HuH-7.5 (cell line): ENCODE data around the gene FRMD3.

Source experiments
- DNase-seq: peaks from one replicate; pipeline ENCODE4 v3.0.0; 2011; ENCODE audit warnings: low spot score

FRMD3 gene

DNA sequence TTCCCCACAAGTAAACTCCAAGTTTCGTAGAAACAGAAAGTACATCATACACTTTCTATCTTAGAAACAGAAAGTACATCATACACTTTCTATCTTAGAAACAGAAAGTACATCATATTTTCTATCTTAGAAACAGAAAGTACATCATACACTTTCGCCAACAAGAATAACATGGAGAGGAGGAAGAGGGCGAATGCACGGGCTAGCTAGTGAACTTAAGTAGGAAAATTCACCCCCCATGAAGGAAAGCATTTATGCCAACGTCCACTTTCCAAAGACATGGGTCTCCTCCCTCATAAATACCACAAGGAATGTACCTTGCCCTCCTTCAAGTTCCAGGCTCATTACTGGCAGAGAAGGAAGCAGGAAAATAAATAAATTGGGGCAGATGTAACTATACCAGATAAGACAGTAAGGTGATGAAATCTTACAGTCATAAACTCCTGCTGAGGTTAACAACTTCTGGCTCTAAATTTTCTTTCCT is 64.7 kb downstream of the FRMD3 start:
- no peak for DNase-seq

DNA sequence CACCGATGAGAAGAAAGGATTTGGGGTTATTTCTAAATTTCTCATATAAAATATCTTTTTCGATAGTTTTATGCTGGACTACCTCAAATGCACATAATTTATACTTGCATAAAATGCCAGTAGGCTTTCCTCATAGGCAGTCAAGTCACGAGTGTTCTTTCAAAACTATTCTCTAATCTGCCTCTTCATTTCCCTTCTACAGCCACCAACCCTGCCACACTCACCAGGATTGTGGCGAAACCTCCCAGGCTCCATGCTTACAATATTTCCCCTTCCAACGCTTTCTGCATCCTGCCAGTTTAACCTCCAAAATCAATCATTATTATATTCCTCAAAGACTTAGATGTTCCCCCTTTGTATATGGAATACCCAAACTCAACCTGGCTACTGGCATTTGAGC is 65.4 kb downstream of the FRMD3 start:
- no peak for DNase-seq

DNA sequence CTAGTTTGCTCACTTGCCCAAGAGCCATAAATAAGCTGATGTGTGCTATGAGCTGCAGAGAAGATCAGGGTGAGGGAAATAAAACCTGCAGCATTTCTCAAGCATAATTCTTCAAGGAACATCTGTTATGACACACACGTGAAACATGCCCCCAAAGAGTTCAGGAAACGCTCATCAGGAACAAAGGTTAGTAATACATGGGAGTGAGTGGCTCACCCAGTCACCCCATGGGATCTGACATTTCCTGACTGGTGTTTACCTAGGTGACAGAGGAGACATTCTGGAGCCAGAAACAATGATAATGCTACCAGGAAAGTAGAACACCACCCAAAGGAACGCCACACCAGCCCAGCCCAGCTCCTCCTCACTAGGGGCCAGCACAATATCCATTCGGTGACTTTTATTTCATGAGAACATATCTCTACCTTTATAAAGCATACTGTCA is 66.0 kb downstream of the FRMD3 start:
- DNase-seq, result peak; percentile 27

DNA sequence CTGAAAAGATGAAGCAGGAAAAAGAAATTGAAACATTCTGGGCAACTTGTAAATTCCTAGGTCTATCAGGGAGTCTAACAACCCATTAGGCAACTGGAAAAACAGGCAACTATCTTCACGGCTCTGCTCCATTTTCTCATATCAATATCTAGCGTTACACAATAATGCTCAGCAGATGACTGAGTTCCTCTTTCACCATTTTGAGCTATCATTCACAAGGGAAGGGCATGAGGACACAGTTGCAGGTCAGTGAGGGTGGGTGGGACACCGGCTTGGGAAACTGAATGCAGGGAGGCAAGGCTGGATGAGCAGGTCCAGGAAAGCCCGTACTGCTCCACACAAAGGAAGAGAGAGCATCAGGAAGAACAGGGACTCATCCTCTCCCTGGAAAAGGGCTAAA is 67.0 kb downstream of the FRMD3 start:
- no peak for DNase-seq

DNA sequence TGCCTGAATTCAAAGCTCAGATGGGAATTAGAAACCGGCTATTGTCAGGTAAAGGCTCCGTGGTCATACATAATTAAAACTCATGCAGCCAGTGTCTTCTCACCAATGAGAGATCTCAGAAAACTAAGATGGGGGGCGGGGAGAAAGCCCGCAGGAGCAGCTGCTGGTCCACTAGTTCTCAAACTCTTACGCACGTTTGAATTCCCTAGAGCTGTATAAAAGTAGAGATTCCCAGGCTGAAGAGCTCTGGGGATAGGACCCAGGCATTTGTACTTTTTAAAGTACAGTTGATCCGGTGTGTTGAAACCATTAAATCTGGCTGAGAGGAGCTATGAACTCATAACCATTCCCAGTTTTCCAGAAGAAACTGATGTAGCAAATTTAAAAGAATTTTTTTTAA is 68.5 kb downstream of the FRMD3 start:
- no peak for DNase-seq

DNA sequence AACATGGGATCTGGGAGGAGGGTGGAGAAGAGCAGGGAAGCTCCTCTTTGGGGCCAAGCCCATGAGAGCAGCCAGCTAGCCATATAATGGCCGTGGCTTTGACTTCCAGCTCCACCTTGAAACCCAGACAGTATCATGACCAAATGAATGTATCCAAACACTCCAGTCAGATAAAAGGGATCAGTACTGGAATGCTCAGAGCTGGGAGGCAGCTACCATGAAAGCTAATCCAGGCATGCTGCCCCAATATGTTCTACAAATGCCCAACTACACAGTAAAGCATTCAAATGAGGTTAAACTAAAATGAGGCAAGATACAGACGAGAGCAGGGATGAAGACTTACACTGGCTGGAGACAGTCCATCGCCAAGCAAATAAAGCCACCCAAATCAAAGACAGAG is 69.4 kb downstream of the FRMD3 start:
- no peak for DNase-seq

DNA sequence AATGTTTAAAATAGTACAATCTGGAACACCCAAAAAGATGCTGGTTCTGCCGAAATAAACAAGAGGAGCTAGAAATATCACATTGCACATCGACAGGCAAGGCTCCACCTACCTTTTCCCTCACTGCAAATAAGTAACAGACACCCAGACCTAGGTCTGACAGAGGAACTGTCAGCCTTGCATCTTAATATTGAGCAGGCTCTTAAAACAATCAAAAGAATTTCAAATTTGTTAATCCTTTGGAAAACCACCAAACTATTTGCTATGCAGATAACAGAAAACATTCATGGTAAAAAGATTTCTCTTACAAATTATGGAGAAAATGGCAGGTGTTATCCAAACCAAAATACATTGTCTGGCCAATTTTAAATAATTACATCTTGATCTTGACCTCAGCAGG is 71.3 kb downstream of the FRMD3 start:
- DNase-seq, result no peak

DNA sequence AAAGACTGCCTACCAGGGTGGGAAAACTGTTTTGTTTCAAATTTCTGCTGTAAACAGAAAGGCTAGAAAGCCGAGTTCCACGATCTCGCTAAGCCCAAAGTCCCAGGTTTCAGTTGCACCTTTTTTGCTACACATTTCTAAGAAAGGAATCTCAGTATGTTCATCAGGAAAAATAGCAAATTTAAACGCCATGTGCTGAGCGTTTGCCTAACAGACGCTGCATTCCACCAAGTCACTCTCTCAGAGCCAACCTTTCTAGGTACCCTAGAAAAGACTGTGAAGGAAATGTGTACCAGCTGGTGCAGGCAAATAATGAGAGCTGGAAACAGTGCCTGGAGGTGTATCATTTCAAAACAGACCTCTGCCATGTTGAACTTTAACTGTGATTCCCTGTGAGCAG is 71.8 kb downstream of the FRMD3 start:
- no peak for DNase-seq

DNA sequence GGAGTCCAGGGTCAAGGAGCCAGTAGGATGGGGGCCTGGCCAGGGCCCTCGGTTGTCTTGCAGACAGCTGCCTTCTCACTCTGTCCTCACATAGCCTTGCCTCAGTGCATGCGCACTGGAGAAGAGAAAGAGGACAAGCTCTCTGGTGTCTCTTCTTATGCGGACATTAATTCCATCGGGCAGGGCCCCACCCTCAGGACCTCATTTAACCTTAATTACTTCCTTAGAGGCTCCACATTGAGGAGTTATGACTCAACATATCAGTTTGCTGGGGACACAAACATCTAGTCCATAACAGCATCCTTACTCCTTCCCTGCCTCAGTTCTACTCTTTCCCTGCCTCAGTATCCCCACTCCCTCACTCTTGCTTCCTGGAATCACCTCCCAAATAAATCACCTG is 78.4 kb downstream of the FRMD3 start:
- no peak for DNase-seq

DNA sequence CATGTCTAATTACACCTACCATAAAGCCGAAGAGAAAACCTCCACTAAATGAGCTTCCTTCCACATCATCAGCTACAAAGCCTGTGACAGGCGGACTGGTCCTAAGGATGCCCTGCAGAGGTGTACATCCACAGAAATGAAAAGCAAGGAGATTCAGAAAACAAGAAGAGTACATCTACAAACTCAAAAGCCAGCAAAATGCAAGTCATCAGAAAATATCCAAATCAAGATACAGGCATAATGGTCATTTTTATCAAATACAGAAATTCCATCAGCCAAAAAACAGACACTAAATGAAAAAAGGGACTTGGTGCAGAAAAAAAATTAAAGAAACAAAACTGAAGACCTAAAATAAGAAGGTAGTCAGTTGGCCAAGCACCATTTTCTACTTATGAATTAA is 79.7 kb downstream of the FRMD3 start:
- DNase-seq, result no peak

DNA sequence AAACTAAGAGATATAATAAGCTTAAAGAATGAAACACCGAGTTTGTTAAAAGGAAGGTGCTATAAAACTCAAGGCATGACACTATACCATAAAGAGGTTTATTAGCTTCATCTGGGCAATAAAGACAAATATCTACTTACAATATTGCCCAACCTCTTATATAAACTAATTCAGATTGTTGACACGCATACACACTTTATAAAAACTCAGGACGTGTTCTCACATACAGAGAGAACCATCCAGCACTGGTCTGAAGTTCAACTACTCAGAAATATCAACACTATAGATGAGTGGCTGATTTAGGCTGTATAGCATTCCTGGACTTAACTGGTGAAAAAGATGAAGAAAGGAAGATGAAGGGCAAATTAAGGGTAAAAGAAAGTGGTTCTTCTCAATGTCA is 81.2 kb downstream of the FRMD3 start:
- DNase-seq, result no peak

DNA sequence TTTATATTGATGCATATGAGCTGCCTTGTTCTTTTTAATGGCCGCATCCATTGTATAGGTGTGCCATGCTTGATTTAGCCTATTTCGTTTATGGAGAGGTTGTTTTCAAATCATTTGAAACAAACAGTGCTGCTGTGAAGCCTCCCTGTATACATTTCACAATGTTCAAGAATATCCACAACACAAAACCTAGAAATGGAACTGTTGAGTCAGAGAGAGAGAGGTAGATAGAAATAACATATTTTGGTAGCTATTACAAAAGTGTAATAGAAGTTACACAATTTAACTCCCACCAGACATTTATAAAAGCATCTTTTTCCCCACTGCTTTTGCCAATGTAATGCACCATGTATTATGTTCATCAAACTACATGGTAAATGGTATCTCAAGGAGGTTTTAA is 82.0 kb downstream of the FRMD3 start:
- no peak for DNase-seq

DNA sequence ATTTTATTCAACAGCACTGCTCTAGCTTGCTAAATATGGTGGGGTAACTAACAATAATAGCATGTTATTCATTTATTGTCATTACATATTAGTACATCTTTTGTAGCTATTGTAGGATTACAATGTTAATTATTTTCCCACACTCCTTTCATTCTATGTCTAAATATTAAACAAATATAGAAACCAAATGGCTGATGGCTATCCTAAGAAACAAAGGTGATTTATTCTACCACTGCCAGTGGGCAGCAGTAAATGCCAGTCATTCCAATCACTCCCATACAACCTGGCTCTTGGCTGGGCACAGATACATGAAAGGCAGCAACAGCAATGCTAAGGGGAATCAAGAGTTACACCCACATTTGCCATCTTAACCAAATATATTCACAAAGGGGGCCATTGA is 84.1 kb downstream of the FRMD3 start:
- no peak for DNase-seq

DNA sequence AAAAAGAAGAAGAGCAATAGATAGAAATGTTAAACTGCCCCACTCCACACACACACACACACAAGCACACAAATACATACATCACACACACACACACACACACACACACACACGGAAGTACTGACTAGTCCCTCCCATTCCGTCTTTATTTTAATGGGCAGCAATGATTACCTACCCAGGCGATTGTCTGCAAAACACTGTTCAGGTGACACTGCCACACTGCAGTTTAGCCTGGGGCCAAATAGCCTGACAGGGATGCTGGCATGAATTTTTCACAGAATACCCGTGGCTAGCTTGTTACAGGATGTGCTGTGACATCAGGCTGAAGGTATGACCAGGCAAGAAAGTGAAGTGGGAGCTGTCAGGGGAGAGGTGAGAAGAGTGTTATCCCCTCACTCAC is 86.9 kb downstream of the FRMD3 start:
- DNase-seq, result no peak

DNA sequence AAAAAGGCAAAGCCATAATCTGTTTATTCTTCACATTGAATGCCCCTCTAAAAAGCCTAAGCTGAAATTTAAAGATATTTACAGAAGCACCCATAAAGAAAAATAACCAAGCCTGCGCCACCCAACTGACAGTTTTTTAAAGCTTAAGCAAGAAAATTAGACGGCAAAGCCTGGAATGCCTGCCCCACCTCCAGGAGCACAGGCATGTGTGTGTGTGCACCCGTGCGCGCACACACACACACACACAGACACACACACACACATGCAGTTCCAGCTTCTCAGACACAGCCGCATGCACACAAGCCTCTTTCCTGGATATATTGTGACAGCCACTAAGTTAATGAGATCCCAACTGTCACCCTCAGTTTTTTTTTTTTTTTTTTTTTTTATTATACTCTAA is 88.2 kb downstream of the FRMD3 start:
- no peak for DNase-seq

DNA sequence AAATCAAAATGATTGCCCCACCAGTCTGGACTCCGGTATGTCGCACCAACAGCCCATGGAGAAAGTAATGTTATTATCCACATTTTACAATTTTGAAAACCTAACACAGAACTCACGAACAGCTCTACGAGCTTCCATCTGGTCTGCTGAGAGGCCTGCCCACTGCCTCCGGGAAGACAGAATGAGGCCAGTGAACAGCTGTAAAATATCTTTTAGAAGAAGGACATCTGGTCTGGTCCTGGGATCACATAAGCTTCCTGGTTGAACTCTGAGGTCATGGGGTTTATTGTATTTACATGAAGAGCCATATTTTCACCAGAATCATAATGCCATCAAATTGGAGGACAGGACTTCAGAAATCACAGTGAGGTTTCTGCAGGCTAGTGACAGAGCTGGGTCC is 89.0 kb downstream of the FRMD3 start:
- DNase-seq, result no peak

DNA sequence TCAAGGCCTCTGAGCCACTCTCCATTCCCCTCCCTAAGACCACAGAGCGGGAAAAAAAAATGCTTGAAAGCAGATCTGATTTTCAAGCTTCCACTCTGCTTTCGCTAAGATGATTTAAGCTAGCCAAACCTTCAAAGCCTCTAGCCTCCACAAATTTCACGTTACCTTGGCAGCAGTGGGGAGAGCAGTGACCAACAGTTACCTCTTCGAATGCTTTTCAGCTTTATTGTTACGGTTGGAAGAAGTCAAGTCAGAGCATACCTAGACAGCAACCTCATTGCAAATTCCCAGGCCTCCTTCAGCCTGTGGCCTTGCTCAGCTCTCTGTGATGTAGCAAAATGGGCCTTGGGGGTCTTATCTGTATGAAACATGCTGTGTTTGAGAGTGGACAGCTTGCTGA is 89.6 kb downstream of the FRMD3 start:
- no peak for DNase-seq

DNA sequence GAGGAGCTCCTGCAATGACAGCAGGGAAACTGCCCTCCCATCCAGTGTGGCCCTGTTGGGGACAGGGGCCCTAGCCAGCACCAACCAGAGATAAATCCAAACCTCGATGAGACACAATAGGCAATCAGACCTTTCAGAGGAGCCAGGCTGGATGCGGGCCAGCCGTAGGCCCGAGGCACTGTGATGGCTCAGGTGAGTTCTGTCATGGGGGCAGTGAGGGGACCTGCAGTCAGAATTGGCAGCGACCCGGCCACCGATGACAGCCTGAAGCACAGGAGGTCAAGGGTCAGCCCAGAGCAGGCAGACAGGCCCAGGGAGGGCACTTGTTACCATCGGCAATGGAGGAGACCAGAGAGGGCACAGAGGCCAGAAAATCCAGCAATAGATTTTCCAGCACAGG is 90.8 kb downstream of the FRMD3 start:
- DNase-seq, result no peak

DNA sequence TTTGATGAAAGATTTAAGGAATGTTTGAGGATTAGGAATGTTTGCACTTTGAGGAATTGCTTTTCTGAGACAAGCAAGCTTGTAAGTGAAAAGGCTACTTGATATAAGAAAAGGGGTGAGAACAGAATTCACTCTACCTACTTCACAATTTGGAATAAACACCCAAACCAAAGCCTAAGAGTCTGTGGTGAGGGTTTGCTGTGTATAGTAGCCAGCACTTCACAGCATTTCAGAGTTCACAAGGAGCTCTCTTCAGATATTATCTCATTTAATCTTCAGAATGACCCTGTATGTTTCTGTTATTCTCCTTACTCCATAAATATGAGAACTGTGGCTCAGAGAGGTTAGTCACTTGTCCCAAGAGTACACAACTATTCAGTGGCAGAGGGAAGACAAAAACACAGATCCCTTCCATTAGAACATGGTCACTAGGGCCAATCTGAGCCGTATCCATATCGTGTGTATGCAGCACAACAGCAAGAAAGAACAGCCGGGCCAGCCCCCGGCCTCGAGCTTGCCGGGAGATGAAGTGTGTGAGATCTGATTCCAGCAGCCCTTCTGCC is 92.4 kb downstream of the FRMD3 start:
- DNase-seq, result no peak

DNA sequence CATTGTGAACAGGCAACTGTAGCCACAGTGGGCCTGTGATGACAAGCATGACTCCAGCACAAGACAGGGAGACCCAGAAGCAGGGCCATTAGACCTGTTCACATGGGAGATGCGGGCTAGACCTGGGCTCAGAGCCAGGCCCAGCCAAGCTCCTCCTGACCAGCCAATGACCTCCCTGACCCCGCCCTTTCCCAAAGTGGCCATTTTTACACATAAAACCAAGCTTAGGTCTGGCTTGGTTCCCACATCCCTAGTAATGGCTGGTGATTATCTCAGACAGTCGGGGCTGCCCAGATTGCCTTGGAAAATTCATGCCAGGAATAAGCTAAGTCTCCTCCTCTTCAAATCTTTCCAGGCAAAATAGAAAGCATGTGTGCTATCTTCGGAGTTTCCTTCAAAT is 94.1 kb downstream of the FRMD3 start:
- DNase-seq, result no peak

DNA sequence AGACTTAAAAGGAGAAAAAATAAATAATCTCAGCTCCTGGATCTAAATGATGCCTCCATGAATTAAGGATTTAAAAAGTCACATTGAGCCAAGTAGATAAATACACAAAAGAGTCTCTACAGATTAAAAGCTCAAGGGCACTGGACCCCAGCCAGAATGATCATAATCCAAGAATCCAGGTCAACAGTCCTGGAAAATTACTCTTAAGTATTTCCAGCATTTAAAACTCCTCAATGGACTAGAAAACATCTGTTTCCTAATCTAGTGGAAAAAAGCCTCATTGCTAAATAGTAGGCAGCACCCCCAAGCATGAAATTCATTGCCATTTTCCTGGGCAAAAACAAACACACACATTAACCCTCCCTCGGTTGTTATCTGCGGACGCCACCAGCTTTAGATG is 96.8 kb downstream of the FRMD3 start:
- DNase-seq, result no peak

DNA sequence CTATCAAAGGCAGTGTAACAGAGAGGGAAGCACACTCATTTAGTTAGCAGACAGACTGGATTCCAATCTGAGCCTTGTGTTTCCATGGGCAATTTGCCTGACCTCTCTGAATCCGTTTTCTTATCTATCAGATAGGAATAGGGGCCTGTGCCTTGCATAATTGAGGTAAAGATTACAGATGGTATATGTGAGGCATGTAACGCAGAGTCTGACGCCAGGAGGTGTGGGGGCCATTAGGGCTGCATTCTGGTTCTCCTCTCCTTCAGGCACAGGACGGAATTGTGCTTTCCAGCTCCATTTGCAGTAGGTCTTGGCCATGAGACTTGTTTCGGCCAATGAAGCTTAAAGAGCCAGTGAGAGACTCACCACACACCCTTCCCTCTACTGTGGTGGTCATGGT is 97.6 kb downstream of the FRMD3 start:
- DNase-seq, result no peak

DNA sequence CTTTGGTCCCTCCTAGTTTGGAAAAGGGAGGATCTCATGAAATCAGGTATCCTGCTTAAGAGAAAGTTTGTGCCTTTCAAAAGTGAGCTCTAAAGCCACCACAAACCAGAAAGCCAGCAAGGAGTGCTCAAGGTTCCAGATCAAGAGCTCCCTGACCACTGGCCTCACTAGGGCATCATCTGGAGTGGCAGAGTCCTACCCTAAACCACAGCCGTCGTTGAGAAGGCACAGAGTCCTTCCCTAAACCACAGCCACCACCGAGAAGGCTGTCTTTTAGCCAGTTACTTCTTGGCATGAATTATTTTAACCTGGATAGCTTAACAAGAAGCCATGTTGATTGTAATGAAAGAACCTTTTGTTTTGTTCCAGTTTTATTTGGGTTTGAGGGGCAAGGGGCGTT is 102.9 kb downstream of the FRMD3 start:
- no peak for DNase-seq

DNA sequence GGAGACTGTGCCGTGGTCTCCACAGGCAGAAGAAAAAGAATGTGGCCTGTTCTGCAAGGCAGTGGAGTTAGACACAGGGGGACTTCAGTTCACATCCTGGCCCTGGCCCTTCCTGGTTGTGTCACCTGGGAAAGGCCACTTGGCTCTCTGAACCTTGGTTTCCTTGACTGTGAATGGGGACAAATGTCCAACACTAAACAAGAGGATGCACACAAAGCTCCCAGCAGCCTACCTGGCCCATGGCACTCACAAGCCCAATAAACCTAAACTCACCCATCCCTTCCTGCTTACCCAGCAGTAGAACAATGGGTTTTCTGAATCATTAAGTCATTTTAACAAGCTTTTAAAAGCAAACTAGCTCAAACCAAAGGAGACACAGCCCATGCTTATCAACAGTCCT is 103.9 kb downstream of the FRMD3 start:
- no peak for DNase-seq

DNA sequence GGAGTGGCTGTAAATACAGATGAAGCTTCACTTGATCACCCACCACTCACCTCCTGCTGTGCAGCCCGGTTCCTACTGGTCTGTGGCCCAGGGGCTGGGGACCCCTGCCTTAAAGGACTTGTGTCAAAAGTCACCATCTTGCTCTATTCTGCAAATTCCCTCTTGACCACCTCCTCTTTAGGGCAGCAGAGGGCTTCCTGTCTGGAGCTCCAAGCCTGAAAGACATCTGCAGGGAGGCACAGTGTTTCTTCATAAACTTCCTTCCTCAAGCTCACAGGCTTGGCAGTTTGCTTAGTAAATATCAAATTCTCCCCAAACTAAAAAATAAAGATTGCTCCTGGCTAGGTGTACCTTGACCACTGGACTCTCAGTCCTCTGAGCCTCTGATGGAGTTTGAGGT is 104.4 kb downstream of the FRMD3 start:
- DNase-seq, result no peak
